Epithelial cell of proximal tubule (primary cell): ENCODE results near the gene OLFML3. TPM values are rescaled to one million over a fixed set of nuclear protein-coding genes. Genes with fewer than 3 reads are reported as not detected.
A peak's percentile ranks its signal among the peaks of the same experiment; 100 is the strongest.

Experiments used
- DNase-seq: peaks from one replicate; pipeline ENCODE4 v3.0.0-alpha.2; 2011; ENCODE audit warnings: low read depth
- H3K4me3 ChIP-seq: 2 replicates; pipeline ENCODE4 v1.5.1; 2011; ENCODE audit warnings: low read depth, mild to moderate bottlenecking, low read length
- CTCF ChIP-seq: conservative IDR thresholded peaks from 2 replicates; pipeline ENCODE4 v1.5.1; 2012; ENCODE audit warnings: low read depth, mild to moderate bottlenecking, low read length
- total RNA-seq: library from RNA; depleted of rRNA; stranded (reverse); fragments of >200 nt; gene quantifications from 2 replicates; pipeline ENCODE4 v1.2.3, GENCODE V29; 2015

Gene OLFML3
- total RNA-seq, 1 donor from 2014 or later: 0.12 TPM

GRCh38 chr1:113950908-113951307 is 28.4 kb upstream of the OLFML3 start:
- DNase-seq: no peak
- no peak for TF ChIP-seq CTCF
- no peak overlapping the region for H3K4me3 ChIP-seq

GRCh38 chr1:113951719-113952118 is 27.6 kb upstream of the OLFML3 start:
- no peak overlapping the region for H3K4me3 ChIP-seq
- no peak for DNase-seq
- TF ChIP-seq CTCF: no peak

- H3K4me3 ChIP-seq: no peak overlapping the region
- DNase-seq: no peak
- no peak for TF ChIP-seq CTCF
These were observed 21.3 kb upstream of the OLFML3 start for GRCh38 chr1:113957984-113958383.

GRCh38 chr1:113958691-113959090 is 20.6 kb upstream of the OLFML3 start:
- no peak for TF ChIP-seq CTCF
- DNase-seq: no peak
- H3K4me3 ChIP-seq: no peak overlapping the region

- peak; percentile 44 for TF ChIP-seq CTCF
- H3K4me3 ChIP-seq: no peak overlapping the region
- no peak for DNase-seq
These were observed 15.9 kb upstream of the OLFML3 start for GRCh38 chr1:113963281-113963906.

- TF ChIP-seq CTCF: no peak
- DNase-seq: no peak
- no peak overlapping the region for H3K4me3 ChIP-seq
These were observed 13.4 kb upstream of the OLFML3 start for GRCh38 chr1:113965703-113966412.

- H3K4me3 ChIP-seq: no peak overlapping the region
- no peak for TF ChIP-seq CTCF
- DNase-seq: no peak
These were observed 6.3 kb upstream of the OLFML3 start for GRCh38 chr1:113972954-113973353.
